GM21447 (cell line): ENCODE measurements around the gene DNAJB6.

Experiments
- ATAC-seq: cut with Tn5 transposase; IDR thresholded peaks from one replicate; pipeline ENCODE4 v1.9.1; 2021; ENCODE audit not compliant: unreplicated experiment

The DNAJB6 gene

GRCh38 chr7:157425137-157425731 lies 88.4 kb downstream of the DNAJB6 start:
- no peak for ATAC-seq

GRCh38 chr7:157425761-157426160 lies 89.0 kb downstream of the DNAJB6 start:
- ATAC-seq: no peak

- no peak for ATAC-seq
Observed at GRCh38 chr7:157426463-157427301, 89.9 kb downstream of the DNAJB6 start.

GRCh38 chr7:157427811-157428553 lies 91.2 kb downstream of the DNAJB6 start:
- ATAC-seq: no peak

- no peak for ATAC-seq
Observed at GRCh38 chr7:157428554-157428945, 91.7 kb downstream of the DNAJB6 start.

GRCh38 chr7:157429001-157429679 lies 92.3 kb downstream of the DNAJB6 start:
- ATAC-seq: no peak

GRCh38 chr7:157429680-157430224 lies 92.9 kb downstream of the DNAJB6 start:
- ATAC-seq: no peak

- no peak for ATAC-seq
Observed at GRCh38 chr7:157430721-157431120, 93.9 kb downstream of the DNAJB6 start.

- no peak for ATAC-seq
Observed at GRCh38 chr7:157431173-157431950, 94.6 kb downstream of the DNAJB6 start.

GRCh38 chr7:157431951-157432540 lies 95.2 kb downstream of the DNAJB6 start:
- ATAC-seq: no peak

- no peak for ATAC-seq
Observed at GRCh38 chr7:157432541-157432956, 95.7 kb downstream of the DNAJB6 start.

- no peak for ATAC-seq
Observed at GRCh38 chr7:157432957-157433576, 96.3 kb downstream of the DNAJB6 start.

- ATAC-seq: no peak
Observed at GRCh38 chr7:157433628-157434027, 96.8 kb downstream of the DNAJB6 start.

GRCh38 chr7:157434231-157434630 lies 97.4 kb downstream of the DNAJB6 start:
- no peak for ATAC-seq

GRCh38 chr7:157434701-157435100 lies 97.9 kb downstream of the DNAJB6 start:
- no peak for ATAC-seq

GRCh38 chr7:157436076-157436475 lies 99.3 kb downstream of the DNAJB6 start:
- ATAC-seq: no peak

GRCh38 chr7:157436763-157437480 lies 100.1 kb downstream of the DNAJB6 start:
- no peak for ATAC-seq

GRCh38 chr7:157437519-157438061 lies 100.8 kb downstream of the DNAJB6 start:
- ATAC-seq: no peak
